Hepatocyte (in vitro differentiated cells): ENCODE measurements around the gene SLC38A7. TPM values are rescaled to one million over a fixed set of nuclear protein-coding genes. Genes with fewer than 3 reads are reported as not detected.

Experiments
- DNase-seq: peaks from one replicate; pipeline ENCODE4 v3.0.0-alpha.2; 2016; ENCODE audit warnings: low spot score
- H2AFZ ChIP-seq: fragments of 200-600 bp; sonication (generic); 2 replicates; pipeline ENCODE4 v1.6.0; 2016; ENCODE audit warnings: antibody characterized with exemption, mild to moderate bottlenecking
- H3K27ac ChIP-seq: fragments of 200-600 bp; sonication (generic); 2 replicates; pipeline ENCODE4 v1.5.1; 2016; ENCODE audit warnings: mild to moderate bottlenecking
- H3K27me3 ChIP-seq: fragments of 200-600 bp; sonication (generic); 2 replicates; pipeline ENCODE4 v1.6.1; 2016
- H3K36me3 ChIP-seq: fragments of 200-600 bp; sonication (generic); replicated peaks from 2 replicates; pipeline ENCODE4 v1.5.1; 2016; ENCODE audit warnings: low read depth; ENCODE audit not compliant: insufficient read depth
- H3K4me1 ChIP-seq: fragments of 200-600 bp; sonication (generic); 2 replicates; pipeline ENCODE4 v1.5.1; 2016; ENCODE audit warnings: mild to moderate bottlenecking, moderate library complexity; ENCODE audit not compliant: insufficient read depth
- H3K4me2 ChIP-seq: fragments of 200-600 bp; sonication (generic); 2 replicates; pipeline ENCODE4 v1.6.0; 2016
- H3K4me3 ChIP-seq: fragments of 200-600 bp; sonication (generic); 2 replicates; pipeline ENCODE4 v1.5.1; 2016; ENCODE audit warnings: mild to moderate bottlenecking
- H3K79me2 ChIP-seq: fragments of 200-600 bp; sonication (generic); 2 replicates; pipeline ENCODE4 v1.6.0; 2017; ENCODE audit warnings: mild to moderate bottlenecking
- H3K9me2 ChIP-seq: fragments of 200-600 bp; sonication (generic); replicated peaks from 2 replicates; pipeline ENCODE4 v1.6.0; 2017; ENCODE audit warnings: mild to moderate bottlenecking; ENCODE audit not compliant: insufficient read depth
- H3K9me3 ChIP-seq: fragments of 200-600 bp; sonication (generic); 2 replicates; pipeline ENCODE4 v1.5.1; 2016; ENCODE audit warnings: low read depth, mild to moderate bottlenecking
- H4K20me1 ChIP-seq: fragments of 200-600 bp; sonication (generic); 2 replicates; pipeline ENCODE4 v1.6.0; 2016; ENCODE audit warnings: mild to moderate bottlenecking; ENCODE audit not compliant: insufficient read depth, poor library complexity, severe bottlenecking
- CTCF ChIP-seq: fragments of 200-600 bp; sonication (generic); IDR thresholded peaks from 2 replicates; pipeline ENCODE4 v1.5.1; 2016; ENCODE audit warnings: antibody characterized with exemption, mild to moderate bottlenecking; ENCODE audit not compliant: poor library complexity
- EZH2 ChIP-seq: fragments of 200-600 bp; sonication (generic); IDR thresholded peaks from 2 replicates; pipeline ENCODE4 v1.6.1; 2016; ENCODE audit warnings: antibody characterized with exemption, mild to moderate bottlenecking, borderline replicate concordance
- EZH2phosphoT487 ChIP-seq: fragments of 200-600 bp; sonication (generic); IDR thresholded peaks from one replicate; pipeline ENCODE4 v1.6.1; 2018; ENCODE audit warnings: antibody characterized with exemption, mild to moderate bottlenecking, low read depth, moderate library complexity; ENCODE audit not compliant: unreplicated experiment, severe bottlenecking
- WGBS: methylation state at CpG from one replicate; pipeline ENCODE4 v1.1.6; 2016; ENCODE audit warnings: low lambda C conversion rate; ENCODE audit errors: missing lambda C conversion rate; 5-methylcytosine and 5-hydroxymethylcytosine counted together
- polyA plus RNA-seq: library from polyadenylated mRNA; unstranded; fragments of >200 nt; fragmentation: Nextera tagmentation; extraction: Ambion mirVana; gene quantifications from 2 replicates; pipeline ENCODE4 v1.2.1, GENCODE V29; 2016
- total RNA-seq: library from RNA; depleted of rRNA; stranded (reverse); fragments of >200 nt; gene quantifications from 2 replicates; pipeline ENCODE4 v1.2.3, GENCODE V29; 2014

SLC38A7 gene
- total and polyA plus RNA-seq, 2 experiments from 2014 or later, result 32.5 to 36.7 TPM

- Histone ChIP-seq H3K4me2 (no peak overlapping the region), H4K20me1 (no peaks in the 10 kb centered on the region), H2AFZ (no peak overlapping the region), H3K4me1 (no peaks in the 10 kb centered on the region), H3K79me2 (no peaks in the 10 kb centered on the region), H3K27me3 (no peaks in the 10 kb centered on the region), H3K4me3 (no peak overlapping the region), H3K9me3 (no peaks in the 10 kb centered on the region), H3K9me2 (no peaks in the 10 kb centered on the region), H3K27ac (no peak overlapping the region), H3K36me3 (no peaks in the 10 kb centered on the region)
- DNase-seq, result no peak
- no peak for TF ChIP-seq EZH2phosphoT487
- TF ChIP-seq EZH2, result no peak
- TF ChIP-seq CTCF, result no peak
- WGBS, result 87% methylated on average over 3 of the region's 3 CpGs
Observed at GRCh38 chr16:58649707-58650106, 34.9 kb downstream of the SLC38A7 start.

- H3K9me3 ChIP-seq, result no peaks in the 10 kb centered on the region
- no peaks in the 10 kb centered on the region for H3K9me2 ChIP-seq
- no peak overlapping the region for H3K4me2 ChIP-seq
- no peaks in the 10 kb centered on the region for H3K4me1 ChIP-seq
- WGBS, result 96% methylated on average over 4 of the region's 4 CpGs
- H3K36me3 ChIP-seq, result no peaks in the 10 kb centered on the region
- H3K4me3 ChIP-seq, result no peak overlapping the region
- no peak overlapping the region for H2AFZ ChIP-seq
- no peak for DNase-seq
- TF ChIP-seq EZH2phosphoT487 (no peak), EZH2 (no peak)
- no peaks in the 10 kb centered on the region for H3K27me3 ChIP-seq
- H3K79me2 ChIP-seq, result no peaks in the 10 kb centered on the region
- no peaks in the 10 kb centered on the region for H4K20me1 ChIP-seq
- H3K27ac ChIP-seq, result no peak overlapping the region
Observed at GRCh38 chr16:58647107-58647506, 37.5 kb downstream of the SLC38A7 start.

GRCh38 chr16:58644765-58645487, 39.6 kb downstream of the SLC38A7 start:
- TF ChIP-seq EZH2phosphoT487, result no peak
- TF ChIP-seq CTCF, result no peak
- no peaks in the 10 kb centered on the region for H3K27me3 ChIP-seq
- no peak overlapping the region for H3K4me2 ChIP-seq
- no peak overlapping the region for H2AFZ ChIP-seq
- H3K79me2 ChIP-seq, result no peaks in the 10 kb centered on the region
- H3K4me1 ChIP-seq, result no peaks in the 10 kb centered on the region
- no peak overlapping the region for H3K27ac ChIP-seq
- no peaks in the 10 kb centered on the region for H3K9me3 ChIP-seq
- H3K9me2 ChIP-seq, result no peaks in the 10 kb centered on the region
- H3K4me3 ChIP-seq, result no peak overlapping the region
- no peaks in the 10 kb centered on the region for H4K20me1 ChIP-seq
- H3K36me3 ChIP-seq, result no peaks in the 10 kb centered on the region
- no peak for DNase-seq
- 79% methylated on average over 8 of the region's 8 CpGs for WGBS

- H3K9me2 ChIP-seq, result no peaks in the 10 kb centered on the region
- TF ChIP-seq EZH2, result no peak
- no peak for TF ChIP-seq EZH2phosphoT487
- no peak for TF ChIP-seq CTCF
- no peak overlapping the region for H3K4me3 ChIP-seq
- H3K36me3 ChIP-seq, result no peaks in the 10 kb centered on the region
- no peak overlapping the region for H2AFZ ChIP-seq
- no peaks in the 10 kb centered on the region for H3K9me3 ChIP-seq
- DNase-seq, result no peak
- no peak overlapping the region for H3K27ac ChIP-seq
- no peaks in the 10 kb centered on the region for H3K79me2 ChIP-seq
- H3K27me3 ChIP-seq, result no peaks in the 10 kb centered on the region
- WGBS, result 85% methylated on average over 5 of the region's 5 CpGs
- no peaks in the 10 kb centered on the region for H3K4me1 ChIP-seq
- H3K4me2 ChIP-seq, result no peak overlapping the region
- no peaks in the 10 kb centered on the region for H4K20me1 ChIP-seq
Observed at GRCh38 chr16:58644108-58644507, 40.5 kb downstream of the SLC38A7 start.
